Measurements from ENCODE around the gene ANXA6.

The ANXA6 gene

DNA sequence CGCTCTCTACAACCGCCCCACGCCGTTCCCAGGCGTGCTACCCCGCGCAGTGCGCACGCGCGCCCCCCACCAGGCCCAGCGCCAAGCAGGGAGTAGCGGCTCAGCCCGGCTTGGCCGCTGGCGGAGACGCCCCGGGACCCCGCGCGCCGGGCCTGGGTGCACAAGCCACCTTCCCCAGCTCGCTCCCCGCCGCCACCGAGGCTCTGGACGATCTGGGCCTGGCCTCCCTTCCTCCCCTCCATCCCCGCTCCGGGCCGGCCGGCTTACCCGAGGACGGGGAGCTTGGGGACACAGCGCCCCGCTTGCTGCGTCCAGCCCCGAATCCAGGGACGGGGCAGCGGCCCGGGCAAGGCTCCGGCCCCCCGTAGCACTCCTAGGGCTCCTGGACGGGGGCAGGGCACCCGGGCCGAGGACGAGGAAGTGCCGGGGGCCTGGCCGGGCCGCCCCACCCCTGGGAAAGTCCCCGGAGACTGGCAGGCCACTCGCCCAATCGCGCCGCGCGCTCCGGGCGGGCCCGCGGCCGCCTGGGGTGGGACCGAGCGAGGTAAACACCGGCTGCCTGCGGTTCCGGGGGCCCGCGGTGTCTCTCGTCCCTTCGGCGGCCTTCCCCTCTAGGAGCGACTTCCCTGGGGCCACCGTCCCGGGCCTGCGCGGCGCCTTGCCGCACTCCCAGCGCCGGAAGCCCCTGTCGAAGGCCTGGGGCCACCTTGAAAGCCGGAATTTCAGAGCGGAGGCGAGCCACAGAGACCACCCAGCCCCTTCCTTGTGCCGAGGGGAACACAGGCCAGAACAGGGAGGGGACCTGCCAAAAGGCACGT lies 76.8 kb downstream of the ANXA6 start, which contains the start of gene TNIP1:
Gene TNIP1 (minus strand): TSS at position 422 of the 818 bp plus-strand sequence. CDS start 15,939 bp downstream, outside the sequence.
- Mint-ChIP-seq H3K9me3 (no peaks in the 10 kb centered on the region), H3K4me1 (peaks cover 53% of the 10 kb centered on the region), H3K27me3 (ENCODE audit: low read depth, poor library complexity) (no peaks in the 10 kb centered on the region), H3K4me3 (peak within 1 kb of the TSS; percentile 91), H3K27ac (peak within 1 kb of the TSS; percentile 86), H3K36me3 (ENCODE audit: low read depth) (peaks cover 15% of the 10 kb centered on the region)
- peak; percentile 92 for DNase-seq
- TF ChIP-seq CTCF (IDR thresholded peaks at IDR 0.05) = no peak

DNA sequence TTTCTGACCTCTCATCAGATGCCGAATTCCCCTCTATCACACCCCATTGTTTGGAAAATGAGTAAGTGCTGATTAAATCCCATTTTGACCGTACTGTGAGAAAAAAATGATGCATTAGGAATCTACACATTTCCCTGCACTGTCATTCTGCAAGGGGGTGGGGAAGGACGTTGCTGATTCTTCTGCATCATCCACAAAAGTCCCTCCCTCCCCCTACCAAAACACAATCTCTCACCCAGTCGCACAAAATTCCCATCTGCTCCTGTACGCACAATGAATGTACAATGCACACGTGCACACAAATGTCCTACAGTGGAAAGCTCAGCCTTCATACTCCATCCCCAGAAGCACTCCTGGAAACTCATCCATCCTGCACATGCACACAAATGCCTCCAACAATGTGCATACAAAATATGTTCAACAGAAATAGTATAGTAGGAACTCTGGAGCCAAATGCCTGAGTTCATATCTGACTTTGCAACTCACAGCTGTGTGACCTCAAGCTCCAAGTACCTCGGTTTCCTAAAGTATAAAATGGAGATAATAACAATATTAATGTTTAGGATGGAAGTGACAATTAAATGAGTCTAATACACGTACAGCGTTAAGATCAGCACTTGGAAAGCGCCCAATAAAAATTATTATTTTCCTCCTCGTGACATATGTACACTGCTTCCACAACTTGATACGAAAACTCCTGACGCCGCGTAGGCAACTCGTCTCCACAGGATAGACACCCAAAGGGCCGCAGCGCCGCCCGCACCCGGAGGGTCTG lies 77.6 kb downstream of the ANXA6 start:
- peaks cover 15% of the 10 kb centered on the region for H3K36me3 Mint-ChIP-seq (ENCODE audit: low read depth)
- TF ChIP-seq CTCF (IDR thresholded peaks at IDR 0.05) = no peak
- no peaks in the 10 kb centered on the region for H3K9me3 Mint-ChIP-seq
- no peak for DNase-seq
- no peaks in the 10 kb centered on the region for H3K27me3 Mint-ChIP-seq (ENCODE audit: low read depth, poor library complexity)
- peak overlapping the region; percentile 85 for H3K27ac Mint-ChIP-seq
- peaks cover 45% of the 10 kb centered on the region for H3K4me1 Mint-ChIP-seq
- H3K4me3 Mint-ChIP-seq = peak overlapping the region; percentile 91

DNA sequence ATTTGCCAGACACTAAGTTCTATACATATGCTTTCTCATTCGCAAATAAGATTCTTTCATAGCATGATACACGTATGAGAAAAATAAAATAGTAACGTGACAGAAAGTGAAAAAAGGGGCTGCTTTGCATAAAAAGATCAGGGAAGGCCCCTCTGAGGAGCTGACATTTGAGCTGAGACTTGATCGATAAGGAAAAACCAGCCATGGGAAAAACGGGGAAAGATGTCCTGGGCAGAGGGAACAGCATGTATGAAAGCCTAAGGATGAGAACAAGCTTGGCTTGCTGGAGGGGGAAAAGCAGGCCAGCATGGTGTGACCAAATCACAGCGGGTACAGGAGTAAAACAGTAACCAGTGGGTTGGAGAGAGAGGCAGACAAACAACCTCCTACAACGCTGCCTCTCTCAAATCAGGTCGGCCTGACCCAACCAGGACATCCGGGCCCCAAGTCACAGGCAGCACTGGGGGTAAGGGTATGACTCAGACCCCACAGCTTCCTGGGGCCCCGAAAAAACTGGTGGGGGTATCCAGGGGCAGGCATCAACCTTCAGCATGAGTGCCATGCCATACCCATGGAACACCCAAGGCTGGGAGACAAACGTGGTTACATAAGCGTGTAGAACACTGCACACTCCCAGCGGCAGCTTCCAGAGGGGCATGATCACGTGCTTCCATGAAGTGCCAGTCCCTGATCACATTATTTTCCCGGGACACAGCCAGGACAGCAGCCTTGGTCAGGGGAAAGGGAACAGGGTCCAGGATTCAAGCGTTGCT lies 78.9 kb downstream of the ANXA6 start:
- Mint-ChIP-seq H3K36me3 (ENCODE audit: low read depth) (peaks cover 15% of the 10 kb centered on the region), H3K27ac (no peak overlapping the region), H3K27me3 (ENCODE audit: low read depth, poor library complexity) (no peaks in the 10 kb centered on the region), H3K9me3 (no peaks in the 10 kb centered on the region), H3K4me3 (peak overlapping the region; percentile 91), H3K4me1 (peaks cover 45% of the 10 kb centered on the region)
- no peak for TF ChIP-seq CTCF (IDR thresholded peaks at IDR 0.05)
- DNase-seq = no peak

GRCh38 chr5:151077967-151078366 lies 79.6 kb downstream of the ANXA6 start:
- Mint-ChIP-seq H3K4me1 (peaks cover 45% of the 10 kb centered on the region), H3K36me3 (ENCODE audit: low read depth) (peaks cover 15% of the 10 kb centered on the region), H3K4me3 (no peak overlapping the region), H3K27me3 (ENCODE audit: low read depth, poor library complexity) (no peaks in the 10 kb centered on the region), H3K9me3 (no peaks in the 10 kb centered on the region), H3K27ac (no peak overlapping the region)
- no peak for TF ChIP-seq CTCF (IDR thresholded peaks at IDR 0.05)
- no peak for DNase-seq

- Mint-ChIP-seq H3K36me3 (ENCODE audit: low read depth) (peaks cover 15% of the 10 kb centered on the region), H3K4me1 (peaks cover 40% of the 10 kb centered on the region), H3K27ac (no peak overlapping the region), H3K4me3 (no peak overlapping the region), H3K9me3 (no peaks in the 10 kb centered on the region), H3K27me3 (ENCODE audit: low read depth, poor library complexity) (no peaks in the 10 kb centered on the region)
- DNase-seq = no peak
- TF ChIP-seq CTCF (IDR thresholded peaks at IDR 0.05) = no peak
Measured at GRCh38 chr5:151077419-151077818, 80.2 kb downstream of the ANXA6 start.
